Sigmoid colon (tissue), 7 donors: ENCODE measurements around the gene RXFP4. TPM values are rescaled to one million over a fixed set of nuclear protein-coding genes. Genes with fewer than 3 reads are reported as not detected.
A peak's percentile ranks its signal among the peaks of the same experiment; 100 is the strongest.

Experiments used
- DNase-seq: peaks from one replicate; pipeline ENCODE4 v3.0.0-alpha.2; 2019
- H3K27ac ChIP-seq, 4 donors: fragments of 200-600 bp; sonication (generic); one replicate each; pipeline ENCODE4 v1.5.1; 2016 to 2019; ENCODE audit warnings: mild to moderate bottlenecking in 1 of 4
- H3K27me3 ChIP-seq, 3 donors: fragments of 200-600 bp; sonication (generic); one replicate each; pipeline ENCODE4 v1.5.1; 2019; ENCODE audit warnings: mild to moderate bottlenecking in 1 of 3
- H3K36me3 ChIP-seq, 4 donors: fragments of 200-600 bp; sonication (generic); one replicate each; pipeline ENCODE4 v1.5.1; 2016 to 2019
- H3K4me1 ChIP-seq, 4 donors: fragments of 200-600 bp; sonication (generic); one replicate each; pipeline ENCODE4 v1.5.1; 2017 to 2019
- H3K4me3 ChIP-seq, 4 donors: fragments of 200-600 bp; sonication (generic); one replicate each; pipeline ENCODE4 v1.5.1; 2017 to 2019; ENCODE audit warnings: mild to moderate bottlenecking in 2 of 4, moderate library complexity in 1 of 4
- H3K9me3 ChIP-seq, 4 donors: fragments of 200-600 bp in 3 of 4; sonication (generic) in 3 of 4; one replicate each; pipeline versions ENCODE4 v1.5.1 to v1.6.1; 2013 to 2019
- CTCF ChIP-seq, 4 experiments: fragments of 450-650 bp in 3 of 4; fragments of 200-600 bp in 1 of 4; IDR thresholded peaks; one replicate each; pipeline ENCODE4 v1.5.1; 2016 to 2019; ENCODE audit warnings: antibody characterized with exemption in 4 of 4, mild to moderate bottlenecking in 3 of 4, moderate library complexity in 2 of 4
- EP300 ChIP-seq, 4 donors: sonication (generic); formaldehyde crosslinking; IDR thresholded peaks; one replicate each; pipeline ENCODE4 v1.6.1; 2017; ENCODE audit warnings: antibody characterized with exemption in 4 of 4
- POLR2A ChIP-seq, 2 donors: fragments of 450-650 bp; IDR thresholded peaks; one replicate each; pipeline ENCODE4 v1.6.1; 2016; ENCODE audit warnings: antibody characterized with exemption in 2 of 2, mild to moderate bottlenecking in 2 of 2, moderate library complexity in 2 of 2
- POLR2AphosphoS5 ChIP-seq, 4 donors: sonication (generic); formaldehyde crosslinking; IDR thresholded peaks; one replicate each; pipeline ENCODE4 v1.6.1; 2017; ENCODE audit warnings: antibody characterized with exemption in 4 of 4
- WGBS, 2 donors: extraction: QIAGEN DNeasy Blood & Tissue Kit; methylation state at CpG; one replicate each; pipeline ENCODE4 v1.1.7; 2013; 5-methylcytosine and 5-hydroxymethylcytosine counted together
- intact Hi-C: fragments of 100-400 bp; cut with DNase I; formaldehyde crosslinking; loops from one replicate; pipeline ENCODE4 v1.15.1; 2023
- polyA plus RNA-seq, 3 donors: library from polyadenylated mRNA; stranded (reverse); fragments of 200-250 nt; gene quantifications; one replicate each; pipeline ENCODE4 v1.2.3, GENCODE V29; 2013
- total RNA-seq, 4 donors: library from RNA; depleted of rRNA; stranded (reverse); fragments of >200 nt; gene quantifications; one replicate each; pipeline ENCODE4 v1.1.0, GENCODE V29; 2016
- donor health status: healthy with polysubstance abuse.
- donor health status: Bipolar disorder and iron deficiency.
- donor health status: healthy.

Gene RXFP4
- total and polyA plus RNA-seq, 7 donors, result 1.8 to 2.7 TPM; not detected in 5

DNA sequence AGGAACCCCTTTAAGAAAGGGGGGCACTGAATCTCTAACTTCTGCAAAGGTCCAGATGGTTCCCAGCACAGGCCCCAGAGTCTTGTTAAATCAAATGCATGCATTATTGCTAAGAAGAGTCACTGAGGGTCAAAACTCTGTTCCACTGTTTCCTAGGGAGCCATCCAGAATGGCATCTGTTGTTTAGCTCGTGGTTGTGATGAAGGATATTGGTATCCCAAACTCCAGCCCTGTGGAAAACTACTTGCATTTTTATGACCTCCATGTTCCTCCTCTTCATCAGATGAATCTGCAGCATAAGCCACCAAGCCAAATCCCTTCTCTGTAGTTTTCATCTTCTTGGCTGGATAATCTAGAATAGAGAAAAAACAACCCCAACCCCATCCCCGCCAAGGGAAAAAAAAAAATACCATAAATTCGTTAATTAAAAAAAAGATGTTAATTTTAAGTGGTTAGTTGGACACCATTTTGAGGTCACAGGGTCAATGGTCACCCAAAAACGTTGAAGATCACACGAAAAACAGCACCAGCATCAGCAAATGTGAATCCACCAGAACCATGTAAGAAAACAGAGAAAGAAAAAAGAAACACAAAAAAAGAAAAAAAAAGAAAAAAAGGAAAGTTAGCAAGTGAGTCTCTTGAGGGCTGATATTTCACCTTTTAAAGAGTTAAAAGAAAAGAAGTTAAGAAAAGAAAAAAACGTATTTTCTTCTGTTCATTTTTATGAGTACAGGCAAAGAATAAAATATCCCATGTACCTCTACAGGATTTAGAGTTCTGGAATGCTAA is 27.3 kb upstream of the RXFP4 start:
- WGBS, 2 donors, result 63 to 81% methylated on average over 6 of the region's 6 CpGs
- DNase-seq, result no peak
- Histone ChIP-seq H3K4me1 (peaks cover 0 to 20% (median 17%) of the 10 kb centered on the region in 4 donors), H3K27ac (peak overlapping the region in 1 of 4 donors; percentile 59), H3K27me3 (no peaks in the 10 kb centered on the region), H3K9me3 (no peaks in the 10 kb centered on the region), H3K36me3 (peaks cover 43 to 75% (median 56%) of the 10 kb centered on the region in 4 donors), H3K4me3 (no peak overlapping the region)
- intact Hi-C loops, result no loop called here
- TF ChIP-seq POLR2A (IDR thresholded peaks at IDR 0.05) (no peak), POLR2AphosphoS5 (IDR thresholded peaks at IDR 0.05) (no peak), EP300 (IDR thresholded peaks at IDR 0.05) (no peak), CTCF (IDR thresholded peaks at IDR 0.05) (no peak)

DNA sequence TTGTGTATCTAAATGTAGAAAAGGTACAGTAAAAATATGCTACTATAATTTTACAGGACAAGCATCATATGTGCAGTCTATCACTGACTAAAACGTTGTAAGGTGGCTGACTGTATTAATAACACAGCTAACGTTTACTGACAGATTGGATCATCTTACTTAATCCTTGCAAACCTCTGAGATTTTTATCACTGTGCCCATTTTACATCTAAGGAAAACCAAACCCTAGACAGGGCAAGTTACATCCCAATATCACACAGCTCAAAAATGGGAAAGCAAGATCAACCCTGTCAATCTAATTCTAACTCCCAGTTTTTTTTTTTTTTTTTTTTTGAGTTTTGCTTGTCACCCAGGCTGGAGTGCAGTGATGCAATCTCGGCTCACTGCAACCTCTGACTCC is 22.8 kb upstream of the RXFP4 start:
- Histone ChIP-seq H3K4me3 (no peak overlapping the region), H3K27me3 (no peaks in the 10 kb centered on the region), H3K27ac (no peak overlapping the region), H3K9me3 (no peaks in the 10 kb centered on the region), H3K36me3 (peaks cover 58 to 100% (median 89%) of the 10 kb centered on the region in 4 donors), H3K4me1 (no peaks in the 10 kb centered on the region)
- intact Hi-C loops, result no loop called here
- DNase-seq, result no peak
- no peak for TF ChIP-seq CTCF (IDR thresholded peaks at IDR 0.05)
- TF ChIP-seq EP300 (IDR thresholded peaks at IDR 0.05), result no peak
- TF ChIP-seq POLR2A (IDR thresholded peaks at IDR 0.05), result no peak
- TF ChIP-seq POLR2AphosphoS5 (IDR thresholded peaks at IDR 0.05), result no peak
- WGBS, 2 donors, result 67 to 82% methylated on average over 3 of the region's 3 CpGs

GRCh38 chr1:155919801-155920200 is 21.6 kb upstream of the RXFP4 start:
- no peaks in the 10 kb centered on the region for H3K9me3 ChIP-seq
- H3K4me3 ChIP-seq, result no peak overlapping the region
- H3K27me3 ChIP-seq, result no peaks in the 10 kb centered on the region
- H3K36me3 ChIP-seq, result peaks cover 63 to 100% (median 92%) of the 10 kb centered on the region in 4 donors
- TF ChIP-seq POLR2AphosphoS5 (IDR thresholded peaks at IDR 0.05), result no peak
- no peak for TF ChIP-seq CTCF (IDR thresholded peaks at IDR 0.05)
- TF ChIP-seq EP300 (IDR thresholded peaks at IDR 0.05), result no peak
- TF ChIP-seq POLR2A (IDR thresholded peaks at IDR 0.05), result no peak
- H3K27ac ChIP-seq, result no peak overlapping the region
- intact Hi-C loops, result no loop called here
- no peaks in the 10 kb centered on the region for H3K4me1 ChIP-seq
- no peak for DNase-seq
- 98% methylated on average over 2 of the region's 2 CpGs for WGBS, 2 donors

- intact Hi-C loops, result no loop called here
- peaks cover 62 to 100% (median 92%) of the 10 kb centered on the region in 4 donors for H3K36me3 ChIP-seq
Observed at GRCh38 chr1:155920717-155921116, 20.7 kb upstream of the RXFP4 start.

More at GRCh38 chr1:155920717-155921116, 20.7 kb upstream of the RXFP4 start:
- Histone ChIP-seq H3K9me3 (no peaks in the 10 kb centered on the region), H3K27me3 (no peaks in the 10 kb centered on the region), H3K27ac (no peak overlapping the region), H3K4me1 (no peaks in the 10 kb centered on the region), H3K4me3 (no peak overlapping the region)
- TF ChIP-seq POLR2AphosphoS5 (IDR thresholded peaks at IDR 0.05) (no peak), CTCF (IDR thresholded peaks at IDR 0.05) (no peak), POLR2A (IDR thresholded peaks at IDR 0.05) (no peak), EP300 (IDR thresholded peaks at IDR 0.05) (no peak)
- 86 to 89% methylated on average over 3 of the region's 3 CpGs for WGBS, 2 donors
- no peak for DNase-seq
